ENCODE data around the gene MAP2K7.

- TF ChIP-seq CTCF (conservative IDR thresholded peaks at IDR 0.05) (no peak; the same call in 1 of the 2 replicates), ZFX (IDR thresholded peaks at IDR 0.05) (no peak)
These were observed 13.8 kb downstream of the MAP2K7 start for GRCh38 chr19:7917267-7918061.
